Osteoblast (primary cell): ENCODE data around the gene SOX6. TPM values are rescaled to one million over a fixed set of nuclear protein-coding genes. Genes with fewer than 3 reads are reported as not detected.

Experiments
- DNase-seq: peaks from one replicate; pipeline ENCODE4 v3.0.0; 2011; ENCODE audit warnings: low spot score, mixed read lengths; ENCODE audit not compliant: insufficient read length; ENCODE audit errors: missing footprints
- H2AFZ ChIP-seq: 2 replicates; pipeline ENCODE4 v1.6.0; 2011; ENCODE audit warnings: mild to moderate bottlenecking, low read length
- H3K27ac ChIP-seq: 2 replicates; pipeline ENCODE4 v1.5.1; 2011; ENCODE audit warnings: mild to moderate bottlenecking, low read depth, low read length, moderate library complexity
- H3K27me3 ChIP-seq: 2 replicates; pipeline ENCODE4 v1.6.0; 2012; ENCODE audit warnings: mild to moderate bottlenecking, control low read depth, inconsistent platforms, low read length, moderate library complexity; ENCODE audit not compliant: insufficient read depth
- H3K36me3 ChIP-seq: 2 replicates; pipeline ENCODE4 v1.5.1; 2011; ENCODE audit warnings: mild to moderate bottlenecking, low read length, control low read depth, moderate library complexity; ENCODE audit not compliant: insufficient read depth
- H3K4me1 ChIP-seq: 2 replicates; pipeline ENCODE4 v1.5.1; 2011; ENCODE audit warnings: mild to moderate bottlenecking, low read length, control low read depth, moderate library complexity; ENCODE audit not compliant: insufficient read depth
- H3K4me2 ChIP-seq: 2 replicates; pipeline ENCODE4 v1.6.0; 2011; ENCODE audit warnings: mild to moderate bottlenecking, low read length; ENCODE audit not compliant: insufficient read depth
- H3K4me3 ChIP-seq: fragments of 200-600 bp; sonication (generic); 3 replicates; pipeline ENCODE4 v1.5.1; 2012; ENCODE audit warnings: mild to moderate bottlenecking, low read length, inconsistent platforms; ENCODE audit not compliant: insufficient read depth
- H3K79me2 ChIP-seq: 2 replicates; pipeline ENCODE4 v1.6.0; 2012; ENCODE audit warnings: mild to moderate bottlenecking, low read length, control low read depth, inconsistent platforms; ENCODE audit not compliant: insufficient read depth
- H3K9me3 ChIP-seq: 2 replicates; pipeline ENCODE4 v1.5.1; 2011; ENCODE audit warnings: low read depth, low read length, control low read depth
- H4K20me1 ChIP-seq: 2 replicates; pipeline ENCODE4 v1.6.0; 2012; ENCODE audit warnings: mild to moderate bottlenecking, low read length, control low read depth; ENCODE audit not compliant: insufficient read depth
- total RNA-seq: library from RNA; depleted of rRNA; stranded (reverse); fragments of >200 nt; gene quantifications from 2 replicates; pipeline ENCODE4 v1.2.3, GENCODE V29; 2012
- TF ChIP-seq, protein P1 (sequence below): IDR thresholded peaks from 2 replicates; pipeline ENCODE4 v1.5.1; 2011; ENCODE audit warnings: mild to moderate bottlenecking, low read depth, low read length, moderate library complexity; ENCODE audit errors: extremely low read depth

Gene SOX6
- total RNA-seq, 1 donor = 3.3 TPM

DNA sequence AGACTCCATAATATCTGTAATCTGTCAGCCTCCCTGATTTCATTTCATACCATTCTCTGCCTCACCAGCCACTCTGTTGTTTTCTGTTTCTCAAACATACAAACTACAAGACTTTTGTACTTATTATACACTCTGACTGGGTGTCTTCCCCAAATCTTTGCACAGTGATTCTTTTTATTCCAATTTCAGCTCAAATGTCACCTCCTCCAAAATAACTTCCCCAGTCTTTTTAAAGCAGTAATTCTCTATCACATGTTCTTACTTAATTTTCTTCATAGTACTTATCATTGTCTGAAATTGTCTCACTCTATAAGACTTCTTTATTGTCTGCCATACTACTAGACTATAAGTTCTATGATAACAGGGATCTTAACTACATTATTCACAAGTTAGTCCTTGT lies 19.6 kb downstream of the SOX6 start:
- H3K4me2 ChIP-seq = no peak overlapping the region
- TF ChIP-seq, protein P1, sequence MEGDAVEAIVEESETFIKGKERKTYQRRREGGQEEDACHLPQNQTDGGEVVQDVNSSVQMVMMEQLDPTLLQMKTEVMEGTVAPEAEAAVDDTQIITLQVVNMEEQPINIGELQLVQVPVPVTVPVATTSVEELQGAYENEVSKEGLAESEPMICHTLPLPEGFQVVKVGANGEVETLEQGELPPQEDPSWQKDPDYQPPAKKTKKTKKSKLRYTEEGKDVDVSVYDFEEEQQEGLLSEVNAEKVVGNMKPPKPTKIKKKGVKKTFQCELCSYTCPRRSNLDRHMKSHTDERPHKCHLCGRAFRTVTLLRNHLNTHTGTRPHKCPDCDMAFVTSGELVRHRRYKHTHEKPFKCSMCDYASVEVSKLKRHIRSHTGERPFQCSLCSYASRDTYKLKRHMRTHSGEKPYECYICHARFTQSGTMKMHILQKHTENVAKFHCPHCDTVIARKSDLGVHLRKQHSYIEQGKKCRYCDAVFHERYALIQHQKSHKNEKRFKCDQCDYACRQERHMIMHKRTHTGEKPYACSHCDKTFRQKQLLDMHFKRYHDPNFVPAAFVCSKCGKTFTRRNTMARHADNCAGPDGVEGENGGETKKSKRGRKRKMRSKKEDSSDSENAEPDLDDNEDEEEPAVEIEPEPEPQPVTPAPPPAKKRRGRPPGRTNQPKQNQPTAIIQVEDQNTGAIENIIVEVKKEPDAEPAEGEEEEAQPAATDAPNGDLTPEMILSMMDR = no peak

DNA sequence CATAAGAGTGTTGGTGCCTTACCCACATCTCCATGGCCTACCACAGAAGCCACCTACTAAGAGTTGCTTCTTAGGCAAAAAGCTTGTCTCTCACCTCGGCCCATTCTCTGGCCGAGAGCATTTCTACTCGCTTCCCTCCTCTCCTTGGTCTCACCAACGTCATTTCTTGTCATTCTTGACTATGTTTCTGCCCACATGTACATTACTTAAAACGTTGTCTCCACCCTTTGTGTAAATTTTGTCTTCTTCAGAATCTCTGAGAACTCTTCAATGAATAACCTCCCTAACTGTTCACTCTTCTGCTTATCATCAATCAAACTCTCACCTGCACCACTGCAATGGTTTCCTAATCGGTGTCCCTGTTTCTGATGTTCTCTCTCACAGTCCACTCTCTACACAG lies 20.1 kb downstream of the SOX6 start:
- no peak overlapping the region for H2AFZ ChIP-seq
- no peak overlapping the region for H3K4me3 ChIP-seq
- H3K9me3 ChIP-seq = no peaks in the 10 kb centered on the region
- no peaks in the 10 kb centered on the region for H3K27me3 ChIP-seq
- H3K27ac ChIP-seq = no peak overlapping the region
- no peaks in the 10 kb centered on the region for H4K20me1 ChIP-seq
- no peak overlapping the region for H3K4me2 ChIP-seq
- H3K4me1 ChIP-seq = no peaks in the 10 kb centered on the region
- TF ChIP-seq, protein P1 = no peak
- no peaks in the 10 kb centered on the region for H3K36me3 ChIP-seq
- no peak for DNase-seq
- no peaks in the 10 kb centered on the region for H3K79me2 ChIP-seq

More for the DNA sequence above, 19.6 kb downstream of the SOX6 start:
- Histone ChIP-seq H3K4me3 (no peak overlapping the region), H3K79me2 (no peaks in the 10 kb centered on the region), H3K9me3 (no peaks in the 10 kb centered on the region), H3K36me3 (no peaks in the 10 kb centered on the region), H3K27ac (no peak overlapping the region), H3K4me1 (no peaks in the 10 kb centered on the region), H3K27me3 (no peaks in the 10 kb centered on the region), H4K20me1 (no peaks in the 10 kb centered on the region), H2AFZ (no peak overlapping the region)
- DNase-seq = no peak

DNA sequence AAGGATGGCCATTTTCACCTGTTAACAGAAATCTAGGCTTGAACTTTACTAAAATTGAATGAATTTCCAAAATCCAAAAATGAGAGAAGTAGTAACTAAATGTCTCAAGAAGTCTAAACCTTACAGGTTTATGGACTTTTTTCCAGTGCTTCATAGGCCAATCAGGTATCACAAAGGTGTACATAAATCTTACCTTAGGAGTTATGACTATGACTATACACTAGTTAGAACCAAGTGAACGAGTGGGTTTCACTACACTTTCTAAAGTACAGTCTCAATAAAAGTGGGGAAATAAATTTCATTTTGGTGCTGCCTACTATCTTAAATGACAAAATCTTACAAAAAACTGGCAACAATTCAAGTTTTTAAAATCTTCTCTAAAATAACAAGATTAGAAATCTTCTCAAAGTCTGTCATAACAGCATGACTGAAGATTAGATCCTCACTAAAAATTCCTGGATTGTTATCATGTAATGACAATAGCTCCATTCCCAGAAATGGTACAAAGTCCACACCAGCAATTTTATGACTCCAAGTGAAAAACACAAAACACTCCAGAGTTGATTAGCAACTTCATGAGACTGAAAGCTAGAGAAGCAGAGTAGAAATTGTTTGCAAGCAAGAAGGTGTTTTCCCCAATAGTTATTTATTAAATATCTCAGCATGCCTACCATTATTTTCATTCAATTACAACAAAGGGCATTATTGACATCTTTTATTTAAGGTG lies 20.9 kb downstream of the SOX6 start:
- no peak overlapping the region for H3K27ac ChIP-seq
- TF ChIP-seq, protein P1 = no peak
- H3K79me2 ChIP-seq = no peaks in the 10 kb centered on the region
- no peaks in the 10 kb centered on the region for H3K4me1 ChIP-seq
- H3K4me2 ChIP-seq = no peak overlapping the region
- no peaks in the 10 kb centered on the region for H3K9me3 ChIP-seq
- DNase-seq = no peak
- H2AFZ ChIP-seq = no peak overlapping the region
- no peaks in the 10 kb centered on the region for H3K27me3 ChIP-seq
- no peaks in the 10 kb centered on the region for H3K36me3 ChIP-seq
- H4K20me1 ChIP-seq = no peaks in the 10 kb centered on the region
- no peak overlapping the region for H3K4me3 ChIP-seq

DNA sequence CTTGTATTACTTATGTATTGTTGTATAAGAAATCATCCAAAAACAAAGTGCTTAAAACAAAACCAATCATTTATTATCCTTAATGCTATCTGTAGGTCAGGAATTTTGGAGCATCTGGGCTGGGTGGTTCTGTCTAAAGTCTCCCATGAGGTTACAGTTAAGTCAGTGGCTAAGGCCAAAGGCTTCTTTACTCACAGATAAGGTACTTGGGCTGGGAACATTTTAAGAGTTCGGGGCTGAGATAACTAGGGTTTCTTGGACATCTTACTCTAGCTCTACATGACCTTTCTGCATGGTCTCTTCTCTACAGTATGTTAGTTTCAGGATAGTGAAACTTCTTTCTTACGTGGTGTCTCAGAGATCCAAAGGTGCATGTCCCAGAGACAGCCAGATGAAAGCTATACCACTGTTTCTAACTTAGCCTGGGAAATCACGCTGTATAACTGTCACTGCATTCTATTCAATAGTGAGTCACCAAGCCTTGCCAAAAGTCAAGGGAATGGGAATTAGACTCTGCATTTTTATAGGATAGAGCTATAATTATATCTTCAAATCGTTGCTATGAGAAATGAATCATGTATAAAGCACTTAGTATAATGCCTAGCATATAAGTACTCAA lies 29.6 kb downstream of the SOX6 start:
- H3K4me3 ChIP-seq = peak overlapping the region; percentile 8
- peak overlapping the region; percentile 46 for H3K4me2 ChIP-seq
- H3K27ac ChIP-seq = peak overlapping the region; percentile 77
- peak overlapping the region; percentile 54 for H2AFZ ChIP-seq
- H4K20me1 ChIP-seq = no peaks in the 10 kb centered on the region
- no peaks in the 10 kb centered on the region for H3K9me3 ChIP-seq
- no peaks in the 10 kb centered on the region for H3K27me3 ChIP-seq
- H3K36me3 ChIP-seq = no peaks in the 10 kb centered on the region
- H3K79me2 ChIP-seq = no peaks in the 10 kb centered on the region
- H3K4me1 ChIP-seq = peaks cover 5% of the 10 kb centered on the region
- TF ChIP-seq, protein P1 = no peak
- peak; percentile 3 for DNase-seq
